Esophagus muscularis mucosa (tissue), 4 donors: ENCODE measurements around the gene SAP130. TPM values are rescaled to one million over a fixed set of nuclear protein-coding genes. Genes with fewer than 3 reads are reported as not detected.

Source experiments
- DNase-seq: peaks from one replicate; pipeline ENCODE4 v3.0.0-alpha.2; 2017; ENCODE audit errors: extremely low spot score
- H3K27ac ChIP-seq, 4 donors: fragments of 200-600 bp; sonication (generic); replicated peaks in 1 of 4; 1 replicate in 3 of 4; 2 replicates in 1 of 4; pipeline ENCODE4 v1.5.1; 2016 to 2019; ENCODE audit warnings: mild to moderate bottlenecking in 1 of 4
- H3K27me3 ChIP-seq, 4 donors: fragments of 200-600 bp; sonication (generic); one replicate each; pipeline versions ENCODE4 v1.5.1 to v1.6.0; 2016 to 2019
- H3K36me3 ChIP-seq, 4 donors: fragments of 200-600 bp; sonication (generic); one replicate each; pipeline ENCODE4 v1.5.1; 2016 to 2019
- H3K4me1 ChIP-seq, 4 donors: fragments of 200-600 bp; sonication (generic); one replicate each; pipeline ENCODE4 v1.5.1; 2016 to 2019
- H3K4me3 ChIP-seq, 4 donors: fragments of 200-600 bp; sonication (generic); 1 replicate in 2 of 4; 2 replicates in 2 of 4; pipeline ENCODE4 v1.5.1; 2016 to 2019; ENCODE audit warnings: mild to moderate bottlenecking in 4 of 4, moderate library complexity in 1 of 4
- H3K9me3 ChIP-seq, 4 donors: fragments of 200-600 bp; sonication (generic); 1 replicate in 3 of 4; 2 replicates in 1 of 4; pipeline ENCODE4 v1.5.1; 2016 to 2019
- CTCF ChIP-seq, 3 experiments: fragments of 200-600 bp in 2 of 3; fragments of 450-650 bp in 1 of 3; sonication (generic) in 2 of 3; IDR thresholded peaks; one replicate each; pipeline ENCODE4 v1.5.1; 2017 to 2019; ENCODE audit warnings: antibody characterized with exemption in 3 of 3, mild to moderate bottlenecking in 2 of 3, moderate library complexity in 1 of 3
- EP300 ChIP-seq: sonication (generic); formaldehyde crosslinking; IDR thresholded peaks from one replicate; pipeline ENCODE4 v1.6.1; 2017; ENCODE audit warnings: antibody characterized with exemption
- POLR2A ChIP-seq: fragments of 450-650 bp; IDR thresholded peaks from one replicate; pipeline ENCODE4 v1.6.1; 2017; ENCODE audit warnings: antibody characterized with exemption, moderate library complexity, mild to moderate bottlenecking, low read depth
- POLR2AphosphoS5 ChIP-seq, 2 donors: sonication (generic); formaldehyde crosslinking; IDR thresholded peaks; one replicate each; pipeline ENCODE4 v1.6.1; 2017; ENCODE audit warnings: antibody characterized with exemption in 2 of 2
- WGBS: methylation state at CpG from one replicate; pipeline ENCODE4 v1.1.5; 2018; 5-methylcytosine and 5-hydroxymethylcytosine counted together
- intact Hi-C: fragments of 100-400 bp; cut with DNase I; formaldehyde crosslinking; loops from one replicate; pipeline ENCODE4 v1.15.1; 2023
- total RNA-seq, 4 donors: library from RNA; depleted of rRNA; stranded (reverse); fragments of >200 nt; gene quantifications; one replicate each; pipeline versions ENCODE4 v1.1.0 to v1.2.1, GENCODE V29; 2016

Gene SAP130
- total RNA-seq, 4 donors from 2014 or later: 6.8 to 12.3 (median 10.7) TPM

- Histone ChIP-seq H3K27me3 (peaks cover 0 to 3% (median 0%) of the 10 kb centered on the region in 4 donors), H3K4me1 (no peaks in the 10 kb centered on the region), H3K4me3 (no peak overlapping the region), H3K9me3 (no peaks in the 10 kb centered on the region), H3K27ac (no peak overlapping the region), H3K36me3 (no peaks in the 10 kb centered on the region)
- intact Hi-C loops: no loop called here
- 92% methylated on average over 3 of the region's 3 CpGs for WGBS
- TF ChIP-seq POLR2AphosphoS5 (IDR thresholded peaks at IDR 0.05): no peak
- TF ChIP-seq CTCF (IDR thresholded peaks at IDR 0.05): no peak
- no peak for TF ChIP-seq EP300
- TF ChIP-seq POLR2A: no peak
- DNase-seq: no peak
These were observed 100.5 kb downstream of the SAP130 start for GRCh38 chr2:127927384-127927783.

GRCh38 chr2:127917916-127918315, 109.9 kb downstream of the SAP130 start:
- no peak for DNase-seq
- Histone ChIP-seq H3K36me3 (no peaks in the 10 kb centered on the region), H3K27ac (no peak overlapping the region), H3K27me3 (no peaks in the 10 kb centered on the region), H3K4me3 (no peak overlapping the region), H3K9me3 (no peaks in the 10 kb centered on the region), H3K4me1 (no peaks in the 10 kb centered on the region)
- no peak for TF ChIP-seq POLR2A
- TF ChIP-seq POLR2AphosphoS5 (IDR thresholded peaks at IDR 0.05): no peak
- TF ChIP-seq CTCF (IDR thresholded peaks at IDR 0.05): no peak
- no peak for TF ChIP-seq EP300
- WGBS: 100% methylated on average over 4 of the region's 4 CpGs
- intact Hi-C loops: no loop called here

- no peak for TF ChIP-seq POLR2A
- no peak for TF ChIP-seq POLR2AphosphoS5 (IDR thresholded peaks at IDR 0.05)
- TF ChIP-seq EP300: no peak
- TF ChIP-seq CTCF (IDR thresholded peaks at IDR 0.05): no peak
- intact Hi-C loops: no loop called here
- WGBS: 90% methylated on average over 8 of the region's 8 CpGs
- Histone ChIP-seq H3K4me3 (no peak overlapping the region), H3K27me3 (no peaks in the 10 kb centered on the region), H3K9me3 (no peaks in the 10 kb centered on the region), H3K4me1 (no peaks in the 10 kb centered on the region), H3K36me3 (no peaks in the 10 kb centered on the region), H3K27ac (no peak overlapping the region)
- no peak for DNase-seq
These were observed 113.9 kb downstream of the SAP130 start for GRCh38 chr2:127913808-127914457.

- Histone ChIP-seq H3K36me3 (no peaks in the 10 kb centered on the region), H3K27ac (no peak overlapping the region), H3K27me3 (no peaks in the 10 kb centered on the region), H3K4me1 (no peaks in the 10 kb centered on the region), H3K9me3 (no peaks in the 10 kb centered on the region), H3K4me3 (no peak overlapping the region)
- DNase-seq: no peak
- 57% methylated on average over 2 of the region's 2 CpGs for WGBS
- intact Hi-C loops: no loop called here
- TF ChIP-seq CTCF (IDR thresholded peaks at IDR 0.05) (no peak), POLR2A (no peak), EP300 (no peak), POLR2AphosphoS5 (IDR thresholded peaks at IDR 0.05) (no peak)
These were observed 116.1 kb downstream of the SAP130 start for GRCh38 chr2:127911737-127912136.

- H3K27me3 ChIP-seq: no peaks in the 10 kb centered on the region
- no peak overlapping the region for H3K4me3 ChIP-seq
- no peaks in the 10 kb centered on the region for H3K36me3 ChIP-seq
- no peak for TF ChIP-seq EP300
- no peak for TF ChIP-seq POLR2AphosphoS5 (IDR thresholded peaks at IDR 0.05)
- no peak for TF ChIP-seq POLR2A
- no peaks in the 10 kb centered on the region for H3K4me1 ChIP-seq
- intact Hi-C loops: no loop called here
- no peak for DNase-seq
- WGBS: 96% methylated on average over 3 of the region's 3 CpGs
- H3K27ac ChIP-seq: no peak overlapping the region
- no peaks in the 10 kb centered on the region for H3K9me3 ChIP-seq
These were observed 117.4 kb downstream of the SAP130 start for GRCh38 chr2:127910415-127910814.
